Measurements from ENCODE around the gene PRDM12.

GRCh38 chr9:130693101-130693425 lies 28.7 kb downstream of the PRDM12 start:
- TF ChIP-seq, protein P1, sequence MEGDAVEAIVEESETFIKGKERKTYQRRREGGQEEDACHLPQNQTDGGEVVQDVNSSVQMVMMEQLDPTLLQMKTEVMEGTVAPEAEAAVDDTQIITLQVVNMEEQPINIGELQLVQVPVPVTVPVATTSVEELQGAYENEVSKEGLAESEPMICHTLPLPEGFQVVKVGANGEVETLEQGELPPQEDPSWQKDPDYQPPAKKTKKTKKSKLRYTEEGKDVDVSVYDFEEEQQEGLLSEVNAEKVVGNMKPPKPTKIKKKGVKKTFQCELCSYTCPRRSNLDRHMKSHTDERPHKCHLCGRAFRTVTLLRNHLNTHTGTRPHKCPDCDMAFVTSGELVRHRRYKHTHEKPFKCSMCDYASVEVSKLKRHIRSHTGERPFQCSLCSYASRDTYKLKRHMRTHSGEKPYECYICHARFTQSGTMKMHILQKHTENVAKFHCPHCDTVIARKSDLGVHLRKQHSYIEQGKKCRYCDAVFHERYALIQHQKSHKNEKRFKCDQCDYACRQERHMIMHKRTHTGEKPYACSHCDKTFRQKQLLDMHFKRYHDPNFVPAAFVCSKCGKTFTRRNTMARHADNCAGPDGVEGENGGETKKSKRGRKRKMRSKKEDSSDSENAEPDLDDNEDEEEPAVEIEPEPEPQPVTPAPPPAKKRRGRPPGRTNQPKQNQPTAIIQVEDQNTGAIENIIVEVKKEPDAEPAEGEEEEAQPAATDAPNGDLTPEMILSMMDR (IDR thresholded peaks at IDR 0.05 in 8 of 11, conservative IDR thresholded peaks at IDR 0.05 in 3 of 11): no peak
- TF ChIP-seq POLR2A (IDR thresholded peaks at IDR 0.05) (no peak), POLR2AphosphoS5 (IDR thresholded peaks at IDR 0.05) (no peak)

Measured in spleen (tissue), 7 donors.